AG09309 (cell line): ENCODE data around the gene ZBED5.

ENCODE experiments used
- DNase-seq: peaks from one replicate; pipeline ENCODE4 v3.0.0-alpha.2; 2010; ENCODE audit warnings: low read depth
- H3K4me3 ChIP-seq: 2 replicates; pipeline ENCODE4 v1.5.1; 2011; ENCODE audit warnings: mild to moderate bottlenecking, low read depth, low read length, moderate library complexity; ENCODE audit not compliant: control insufficient read depth
- CTCF ChIP-seq: IDR thresholded peaks from 2 replicates; pipeline ENCODE4 v1.5.1; 2011; ENCODE audit warnings: mild to moderate bottlenecking, low read depth, low read length, inconsistent platforms; ENCODE audit not compliant: insufficient read depth, control insufficient read depth; ENCODE audit errors: missing control alignments

The ZBED5 gene

DNA sequence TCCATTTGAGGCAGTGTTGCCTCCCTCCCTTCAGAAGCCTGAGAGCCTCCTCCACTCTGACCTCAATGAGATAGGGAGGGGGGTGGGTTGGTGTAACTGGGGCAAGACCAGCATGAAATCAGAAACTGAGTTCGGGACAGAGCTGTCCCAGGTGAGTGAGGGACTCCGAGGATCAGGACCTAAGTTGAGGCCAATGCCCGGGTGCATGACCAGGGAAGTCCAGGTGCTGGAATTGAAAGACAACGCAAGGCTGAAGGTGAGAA lies 40.8 kb upstream of the ZBED5 start:
- DNase-seq, result no peak
- TF ChIP-seq CTCF, result no peak
- H3K4me3 ChIP-seq, result no peak overlapping the region

DNA sequence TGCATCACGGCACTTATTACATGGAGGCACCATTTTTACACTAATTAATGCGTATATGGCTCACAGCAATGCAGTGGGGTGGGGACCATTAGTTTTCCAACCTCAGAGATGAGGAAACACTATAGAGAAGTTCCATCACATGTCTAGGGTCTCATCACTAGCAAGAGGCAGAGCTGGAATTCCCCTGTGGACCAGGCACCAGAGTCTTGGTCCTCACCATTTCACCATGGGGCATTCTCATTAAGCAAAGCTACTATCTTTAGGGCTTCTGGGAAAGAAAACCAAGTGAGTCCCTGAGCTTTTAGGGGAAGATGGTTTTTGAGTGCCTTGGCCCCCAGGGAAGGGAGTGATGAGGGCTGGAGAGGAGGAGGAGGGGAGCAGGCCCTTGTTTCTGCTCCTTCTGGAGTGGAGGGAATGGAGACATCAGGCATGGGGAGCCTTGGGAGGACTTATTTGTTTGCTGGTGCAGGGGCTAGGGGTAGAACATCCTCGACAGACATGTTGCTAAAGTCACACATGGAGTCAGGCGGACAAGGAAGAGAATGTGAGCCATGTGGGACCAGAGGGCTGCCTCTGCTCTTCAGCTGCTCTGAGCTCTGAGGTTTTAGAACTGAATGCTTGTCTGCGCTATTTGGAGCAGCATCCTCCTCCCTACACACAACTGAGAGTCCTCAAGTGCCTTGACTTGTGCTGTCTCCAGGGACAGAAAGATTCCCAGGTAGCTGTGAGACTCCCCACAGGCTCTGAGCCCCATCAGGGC lies 40.3 kb upstream of the ZBED5 start:
- no peak for DNase-seq
- TF ChIP-seq CTCF, result no peak
- no peak overlapping the region for H3K4me3 ChIP-seq

GRCh38 chr11:10897150-10897549 lies 39.3 kb upstream of the ZBED5 start:
- H3K4me3 ChIP-seq, result no peak overlapping the region
- no peak for TF ChIP-seq CTCF

DNA sequence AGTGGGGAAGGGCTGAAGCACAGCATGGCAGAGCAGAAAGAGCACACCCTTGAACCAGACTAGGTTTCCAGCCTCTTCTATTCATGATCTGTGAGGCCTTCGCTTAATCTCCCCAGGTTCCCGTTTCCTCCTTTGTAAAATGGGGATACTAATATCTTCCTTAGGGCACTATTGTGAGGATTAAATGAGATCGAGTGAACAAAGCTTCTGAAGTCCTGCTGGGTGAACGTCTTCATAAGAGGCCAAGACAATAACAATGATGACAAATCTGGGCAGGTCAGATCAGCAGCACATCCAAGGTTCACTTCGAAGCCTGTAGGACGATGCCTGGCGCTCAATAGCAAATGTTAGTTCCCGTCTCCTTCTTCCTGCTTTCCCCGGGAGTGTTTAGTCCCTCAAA lies 38.6 kb upstream of the ZBED5 start:
- no peak overlapping the region for H3K4me3 ChIP-seq
- DNase-seq, result no peak
- TF ChIP-seq CTCF, result no peak

More at GRCh38 chr11:10897150-10897549, 39.3 kb upstream of the ZBED5 start:
- no peak for DNase-seq

GRCh38 chr11:10895285-10895684 lies 37.4 kb upstream of the ZBED5 start:
- no peak for TF ChIP-seq CTCF
- DNase-seq, result no peak
- no peak overlapping the region for H3K4me3 ChIP-seq

GRCh38 chr11:10894666-10895065 lies 36.8 kb upstream of the ZBED5 start:
- TF ChIP-seq CTCF, result no peak
- no peak for DNase-seq

More at GRCh38 chr11:10894666-10895065, 36.8 kb upstream of the ZBED5 start:
- H3K4me3 ChIP-seq, result no peak overlapping the region
